ACC112 (cell line): ENCODE data around the gene NACA.
A peak's percentile ranks its signal among the peaks of the same experiment; 100 is the strongest.

Experiments
- H2AFZ ChIP-seq: fragments of 200-600 bp; sonication (generic); one replicate; pipeline ENCODE4 v1.6.0; 2017; ENCODE audit warnings: antibody characterized with exemption, low read length; ENCODE audit not compliant: unreplicated experiment
- H3K27ac ChIP-seq: fragments of 200-600 bp; sonication (generic); 2 replicates; pipeline ENCODE4 v1.5.1; 2014; ENCODE audit warnings: low read depth, mild to moderate bottlenecking, antibody characterized with exemption, low read length, moderate library complexity
- H3K27me3 ChIP-seq: fragments of 200-600 bp; sonication (generic); 2 replicates; pipeline ENCODE4 v1.6.1; 2014; ENCODE audit warnings: mild to moderate bottlenecking, antibody characterized with exemption, low read length, moderate library complexity, mixed read lengths; ENCODE audit not compliant: insufficient read depth
- H3K36me3 ChIP-seq: fragments of 200-600 bp; sonication (generic); 2 replicates; pipeline ENCODE4 v1.6.1; 2016; ENCODE audit warnings: mild to moderate bottlenecking, antibody characterized with exemption, low read length, moderate library complexity, mixed read lengths; ENCODE audit not compliant: insufficient read depth
- H3K4me1 ChIP-seq: fragments of 200-600 bp; sonication (generic); one replicate; pipeline ENCODE4 v1.6.1; 2016; ENCODE audit warnings: low read length, mixed read lengths; ENCODE audit not compliant: insufficient read depth, unreplicated experiment, control insufficient read depth
- H3K4me3 ChIP-seq: fragments of 200-600 bp; sonication (generic); 2 replicates; pipeline ENCODE4 v1.5.1; 2014; ENCODE audit warnings: mild to moderate bottlenecking, low read depth, low read length
- H3K79me2 ChIP-seq: fragments of 200-600 bp; sonication (generic); one replicate; pipeline ENCODE4 v1.6.0; 2016; ENCODE audit warnings: low read length; ENCODE audit not compliant: control insufficient read depth, unreplicated experiment, insufficient read depth

NACA gene

GRCh38 chr12:56688846-56689109 lies 36.3 kb downstream of the NACA start:
- Histone ChIP-seq H2AFZ (peak overlapping the region; percentile 91), H3K36me3 (0 out of 2 replicates have a peak, but pooled peaks cover 4% of the 10 kb centered on the region), H3K4me1 (peaks cover 4% of the 10 kb centered on the region), H3K4me3 (peak overlapping the region; percentile 92), H3K27me3 (no peaks in the 10 kb centered on the region), H3K27ac (peak overlapping the region; percentile 91), H3K79me2 (peaks cover 40% of the 10 kb centered on the region)

- Histone ChIP-seq H3K79me2 (peaks cover 44% of the 10 kb centered on the region), H3K4me1 (peaks cover 4% of the 10 kb centered on the region), H3K36me3 (0 out of 2 replicates have a peak, but pooled peaks cover 4% of the 10 kb centered on the region), H3K4me3 (peak within 1 kb of the TSS; percentile 92), H3K27ac (peak within 1 kb of the TSS; percentile 91), H3K27me3 (no peaks in the 10 kb centered on the region), H2AFZ (peak within 1 kb of the TSS; percentile 91)
Measured at GRCh38 chr12:56688129-56688845, 36.8 kb downstream of the NACA start, which contains the start of gene PTGES3. PTGES3 (minus strand) TSS chr12:56688284; CDS start chr12:56687999, 285 bp downstream.

DNA sequence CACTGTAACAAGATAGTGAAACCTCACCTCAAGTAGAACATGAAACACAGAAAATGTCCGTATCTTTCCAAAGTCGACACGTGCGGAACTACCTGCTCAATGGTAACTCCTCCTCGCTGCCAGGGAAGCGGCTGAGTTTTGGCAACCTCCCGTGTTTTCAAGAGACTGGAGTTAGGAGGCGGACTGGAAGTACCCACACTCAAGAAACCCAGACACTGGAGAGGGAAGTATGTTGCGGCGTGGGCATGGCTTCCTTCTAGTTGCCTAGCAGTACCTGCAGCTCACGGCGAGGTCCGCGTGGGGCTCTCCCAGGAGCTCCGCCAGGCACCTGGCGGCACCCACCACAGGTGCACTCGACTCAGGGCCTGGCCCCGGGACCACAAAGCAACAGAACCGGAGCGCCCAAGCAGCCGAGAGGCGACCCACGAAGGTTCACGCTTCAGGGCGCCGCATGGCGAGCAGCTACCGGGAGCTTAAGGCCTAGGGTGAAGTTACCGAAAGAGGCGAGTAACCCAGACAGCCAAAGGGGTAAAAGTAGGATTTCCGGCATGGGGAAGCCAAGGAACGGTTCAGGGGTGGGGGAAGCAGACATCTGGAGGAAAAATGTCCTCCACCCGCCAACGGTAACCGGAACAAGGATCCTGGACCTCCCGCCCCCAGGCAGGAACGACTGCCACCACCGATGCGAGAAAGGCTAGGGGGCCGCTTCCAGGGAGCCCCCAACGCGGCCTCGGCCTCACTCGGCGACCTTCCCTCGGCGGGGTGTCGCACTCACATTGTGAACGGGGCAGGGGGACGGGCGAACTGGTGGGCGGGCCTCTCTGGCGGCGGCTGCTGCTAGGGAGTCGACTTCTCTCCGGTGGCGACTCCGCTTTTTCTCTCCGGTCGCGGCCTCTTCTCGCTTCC lies 37.6 kb downstream of the NACA start:
- no peak overlapping the region for H2AFZ ChIP-seq
- H3K27ac ChIP-seq: peak overlapping the region; percentile 91
- 0 out of 2 replicates have a peak, but pooled peaks cover 4% of the 10 kb centered on the region for H3K36me3 ChIP-seq
- peaks cover 4% of the 10 kb centered on the region for H3K4me1 ChIP-seq
- H3K79me2 ChIP-seq: peaks cover 52% of the 10 kb centered on the region
- H3K4me3 ChIP-seq: peak overlapping the region; percentile 92
- no peaks in the 10 kb centered on the region for H3K27me3 ChIP-seq

DNA sequence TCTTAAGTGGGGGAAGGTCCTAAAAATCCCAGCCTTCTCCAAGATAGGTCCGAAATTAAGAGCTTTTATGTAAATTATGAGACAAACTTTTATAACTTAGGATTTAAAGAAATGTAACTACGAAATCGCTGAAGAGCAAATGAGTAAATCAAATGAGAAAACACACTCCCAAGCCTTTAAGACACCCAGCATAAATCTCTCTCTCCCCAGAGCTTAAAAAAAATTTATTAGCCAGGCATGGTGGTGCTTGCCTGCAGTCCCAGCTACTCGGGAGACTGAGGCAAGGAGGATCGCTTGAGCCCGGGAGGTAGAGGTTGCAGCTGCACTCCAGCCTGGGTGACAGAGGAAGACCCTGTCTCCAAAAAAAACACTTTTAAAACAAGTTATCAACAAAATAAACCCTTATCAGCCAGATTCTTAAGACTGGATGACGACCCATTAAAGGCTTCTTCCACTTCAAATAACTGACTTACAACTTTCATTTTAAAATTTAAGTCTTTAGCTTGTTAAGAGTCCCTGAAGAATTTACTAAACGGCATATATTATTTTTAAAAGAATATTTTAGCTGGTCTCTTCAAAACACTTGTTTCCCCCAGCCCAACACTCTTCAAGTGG lies 40.2 kb downstream of the NACA start:
- 0 out of 2 replicates have a peak, but pooled peaks cover 4% of the 10 kb centered on the region for H3K36me3 ChIP-seq

DNA sequence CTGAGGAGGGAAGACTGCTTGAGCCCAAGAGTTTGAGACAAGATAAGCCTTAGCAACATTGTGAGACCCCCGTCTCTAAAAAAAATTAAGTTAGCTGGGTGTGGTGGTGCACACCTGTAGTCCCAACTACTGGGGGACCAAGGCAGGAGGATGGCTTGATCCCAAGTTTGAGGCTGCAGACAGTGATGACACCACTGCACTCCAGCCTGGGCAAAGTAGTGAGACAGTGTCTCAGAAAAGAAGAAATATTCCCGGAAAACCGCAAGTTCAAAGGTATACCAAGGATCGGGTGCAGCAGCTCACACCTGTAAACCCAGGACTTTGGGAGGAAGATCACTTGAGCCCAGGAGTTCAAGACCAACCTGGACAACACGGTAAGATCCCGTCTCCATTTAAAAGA lies 42.8 kb downstream of the NACA start:
- Histone ChIP-seq H3K4me1 (no peaks in the 10 kb centered on the region), H2AFZ (no peak overlapping the region), H3K36me3 (0 out of 2 replicates have a peak, but pooled peaks cover 4% of the 10 kb centered on the region), H3K79me2 (peaks cover 98% of the 10 kb centered on the region), H3K27ac (no peak overlapping the region), H3K27me3 (no peaks in the 10 kb centered on the region), H3K4me3 (no peak overlapping the region)

More for the DNA sequence above, 40.2 kb downstream of the NACA start:
- peak overlapping the region; percentile 92 for H3K4me3 ChIP-seq
- H3K79me2 ChIP-seq: peaks cover 78% of the 10 kb centered on the region
- peak overlapping the region; percentile 49 for H3K27ac ChIP-seq
- peaks cover 4% of the 10 kb centered on the region for H3K4me1 ChIP-seq
- H3K27me3 ChIP-seq: no peaks in the 10 kb centered on the region
- no peak overlapping the region for H2AFZ ChIP-seq

GRCh38 chr12:56679883-56680575 lies 45.1 kb downstream of the NACA start:
- H3K36me3 ChIP-seq: no peaks in the 10 kb centered on the region

GRCh38 chr12:56678852-56679251 lies 46.2 kb downstream of the NACA start:
- H3K4me3 ChIP-seq: no peak overlapping the region
- no peak overlapping the region for H3K27ac ChIP-seq
- H3K36me3 ChIP-seq: peaks cover 4% of the 10 kb centered on the region
- H3K79me2 ChIP-seq: peaks cover 95% of the 10 kb centered on the region
- H3K27me3 ChIP-seq: no peaks in the 10 kb centered on the region
- H3K4me1 ChIP-seq: no peaks in the 10 kb centered on the region
- H2AFZ ChIP-seq: no peak overlapping the region

More at GRCh38 chr12:56679883-56680575, 45.1 kb downstream of the NACA start:
- H3K79me2 ChIP-seq: peaks cover 99% of the 10 kb centered on the region
- no peak overlapping the region for H3K27ac ChIP-seq
- no peaks in the 10 kb centered on the region for H3K27me3 ChIP-seq
- H2AFZ ChIP-seq: no peak overlapping the region
- H3K4me3 ChIP-seq: no peak overlapping the region
- H3K4me1 ChIP-seq: no peaks in the 10 kb centered on the region

DNA sequence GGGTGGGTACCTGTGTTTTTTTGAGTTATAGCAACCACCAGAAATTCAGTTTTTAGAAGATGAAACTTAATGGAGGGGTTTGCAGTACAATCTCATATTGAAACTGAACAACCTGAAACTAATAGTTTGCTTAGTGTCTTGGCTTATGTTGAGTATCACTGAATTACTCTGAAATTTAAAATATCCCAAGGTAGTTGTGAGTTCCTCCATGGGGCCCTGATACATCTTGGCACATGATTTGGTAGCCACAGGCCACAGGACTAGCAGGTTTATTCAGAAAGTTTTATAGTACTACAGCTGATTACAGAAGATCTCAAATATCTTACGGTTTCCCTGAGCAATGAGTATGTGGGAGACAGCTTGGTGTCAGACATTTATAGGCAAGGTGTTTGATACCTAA lies 47.4 kb downstream of the NACA start:
- peaks cover 10% of the 10 kb centered on the region for H3K36me3 ChIP-seq
- H3K27ac ChIP-seq: peak overlapping the region; percentile 45; the same call in 1 of the 2 replicates

GRCh38 chr12:56676851-56677580 lies 48.1 kb downstream of the NACA start:
- Histone ChIP-seq H2AFZ (no peak overlapping the region), H3K79me2 (peaks cover 93% of the 10 kb centered on the region), H3K36me3 (peaks cover 16% of the 10 kb centered on the region), H3K27ac (peak overlapping the region; percentile 45; the same call in 1 of the 2 replicates), H3K4me3 (no peak overlapping the region), H3K27me3 (no peaks in the 10 kb centered on the region), H3K4me1 (no peaks in the 10 kb centered on the region)

More for the DNA sequence above, 47.4 kb downstream of the NACA start:
- peaks cover 93% of the 10 kb centered on the region for H3K79me2 ChIP-seq
- H3K4me1 ChIP-seq: no peaks in the 10 kb centered on the region
- no peaks in the 10 kb centered on the region for H3K27me3 ChIP-seq
- H2AFZ ChIP-seq: no peak overlapping the region
- no peak overlapping the region for H3K4me3 ChIP-seq
